H1 (cell line): ENCODE data around the gene NAV2. TPM values are rescaled to one million over a fixed set of nuclear protein-coding genes. Genes with fewer than 3 reads are reported as not detected.

Source experiments
- CEBPB ChIP-seq: IDR thresholded peaks from 2 replicates; pipeline ENCODE4 v1.6.1; 2012; ENCODE audit warnings: low read depth, low read length
- MAFK ChIP-seq: IDR thresholded peaks from 2 replicates; pipeline ENCODE4 v1.6.1; 2012; ENCODE audit warnings: low read depth, mild to moderate bottlenecking, improper control_type of control experiment, low read length
- RBBP5 ChIP-seq: IDR thresholded peaks from 2 replicates; pipeline ENCODE4 v1.7.1; 2012; ENCODE audit warnings: low read depth, mild to moderate bottlenecking, inconsistent platforms, low read length, moderate library complexity, borderline replicate concordance
- SIRT6 ChIP-seq: IDR thresholded peaks from one replicate; pipeline ENCODE4 v1.7.1; 2012; ENCODE audit warnings: low read length, inconsistent platforms
- polyA plus RNA-seq, 7 experiments: library from polyadenylated mRNA; depleted of rRNA in 3 of 7; stranded (reverse) in 5 of 7; unstranded in 2 of 7; fragments of >200 nt in 5 of 7; fragments of 200-250 nt in 2 of 7; gene quantifications; 1 replicate in 5 of 7; 2 replicates in 1 of 7; 4 replicates in 1 of 7; pipeline versions ENCODE4 v1.2.1 to v1.2.3, GENCODE V29; 2011 to 2013; ENCODE audit warnings: missing spikeins in 2 of 7, mixed read lengths in 2 of 7
- total RNA-seq: library from RNA; stranded (reverse); fragmentation: NEBNext Ultra II Directional; extraction: Animal tissue kit (Norgen Biotek cat#: 25700); gene quantifications from 2 replicates; pipeline ENCODE4 v1.2.1, GENCODE V29; 2021
- TF ChIP-seq, protein P1 (sequence below): fragments of 300-600 bp; sonication (generic); IDR thresholded peaks from 2 replicates; pipeline ENCODE4 v1.7.1; 2012; ENCODE audit warnings: low read length, moderate library complexity, mild to moderate bottlenecking, inconsistent platforms; ENCODE audit not compliant: insufficient replicate concordance

NAV2 gene
- total and polyA plus RNA-seq, 2 of the 8 experiments (the other 6 are each of a cell fraction or from before 2014, with no cell fraction given), result 35.6 to 73.6 TPM

DNA sequence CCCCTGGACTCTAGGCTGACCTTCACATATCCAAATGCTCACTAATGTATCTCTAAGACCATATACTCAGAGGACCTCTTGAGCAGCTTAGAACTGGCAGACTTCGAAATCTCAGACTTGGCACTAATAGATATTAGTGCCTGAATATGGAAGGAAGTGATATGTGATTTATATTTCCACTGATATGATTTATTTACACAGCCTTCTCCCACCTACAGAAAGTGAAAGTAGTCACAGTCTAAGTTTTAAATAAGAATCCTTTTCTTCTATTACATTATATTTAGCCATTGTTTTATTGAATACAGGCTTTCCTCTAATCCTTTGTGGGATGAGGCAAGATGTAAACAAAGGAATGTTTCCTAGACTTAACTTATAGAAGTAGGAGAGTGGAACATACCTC lies 6.7 kb upstream of the NAV2 start (continued):
- TF ChIP-seq, protein P1, sequence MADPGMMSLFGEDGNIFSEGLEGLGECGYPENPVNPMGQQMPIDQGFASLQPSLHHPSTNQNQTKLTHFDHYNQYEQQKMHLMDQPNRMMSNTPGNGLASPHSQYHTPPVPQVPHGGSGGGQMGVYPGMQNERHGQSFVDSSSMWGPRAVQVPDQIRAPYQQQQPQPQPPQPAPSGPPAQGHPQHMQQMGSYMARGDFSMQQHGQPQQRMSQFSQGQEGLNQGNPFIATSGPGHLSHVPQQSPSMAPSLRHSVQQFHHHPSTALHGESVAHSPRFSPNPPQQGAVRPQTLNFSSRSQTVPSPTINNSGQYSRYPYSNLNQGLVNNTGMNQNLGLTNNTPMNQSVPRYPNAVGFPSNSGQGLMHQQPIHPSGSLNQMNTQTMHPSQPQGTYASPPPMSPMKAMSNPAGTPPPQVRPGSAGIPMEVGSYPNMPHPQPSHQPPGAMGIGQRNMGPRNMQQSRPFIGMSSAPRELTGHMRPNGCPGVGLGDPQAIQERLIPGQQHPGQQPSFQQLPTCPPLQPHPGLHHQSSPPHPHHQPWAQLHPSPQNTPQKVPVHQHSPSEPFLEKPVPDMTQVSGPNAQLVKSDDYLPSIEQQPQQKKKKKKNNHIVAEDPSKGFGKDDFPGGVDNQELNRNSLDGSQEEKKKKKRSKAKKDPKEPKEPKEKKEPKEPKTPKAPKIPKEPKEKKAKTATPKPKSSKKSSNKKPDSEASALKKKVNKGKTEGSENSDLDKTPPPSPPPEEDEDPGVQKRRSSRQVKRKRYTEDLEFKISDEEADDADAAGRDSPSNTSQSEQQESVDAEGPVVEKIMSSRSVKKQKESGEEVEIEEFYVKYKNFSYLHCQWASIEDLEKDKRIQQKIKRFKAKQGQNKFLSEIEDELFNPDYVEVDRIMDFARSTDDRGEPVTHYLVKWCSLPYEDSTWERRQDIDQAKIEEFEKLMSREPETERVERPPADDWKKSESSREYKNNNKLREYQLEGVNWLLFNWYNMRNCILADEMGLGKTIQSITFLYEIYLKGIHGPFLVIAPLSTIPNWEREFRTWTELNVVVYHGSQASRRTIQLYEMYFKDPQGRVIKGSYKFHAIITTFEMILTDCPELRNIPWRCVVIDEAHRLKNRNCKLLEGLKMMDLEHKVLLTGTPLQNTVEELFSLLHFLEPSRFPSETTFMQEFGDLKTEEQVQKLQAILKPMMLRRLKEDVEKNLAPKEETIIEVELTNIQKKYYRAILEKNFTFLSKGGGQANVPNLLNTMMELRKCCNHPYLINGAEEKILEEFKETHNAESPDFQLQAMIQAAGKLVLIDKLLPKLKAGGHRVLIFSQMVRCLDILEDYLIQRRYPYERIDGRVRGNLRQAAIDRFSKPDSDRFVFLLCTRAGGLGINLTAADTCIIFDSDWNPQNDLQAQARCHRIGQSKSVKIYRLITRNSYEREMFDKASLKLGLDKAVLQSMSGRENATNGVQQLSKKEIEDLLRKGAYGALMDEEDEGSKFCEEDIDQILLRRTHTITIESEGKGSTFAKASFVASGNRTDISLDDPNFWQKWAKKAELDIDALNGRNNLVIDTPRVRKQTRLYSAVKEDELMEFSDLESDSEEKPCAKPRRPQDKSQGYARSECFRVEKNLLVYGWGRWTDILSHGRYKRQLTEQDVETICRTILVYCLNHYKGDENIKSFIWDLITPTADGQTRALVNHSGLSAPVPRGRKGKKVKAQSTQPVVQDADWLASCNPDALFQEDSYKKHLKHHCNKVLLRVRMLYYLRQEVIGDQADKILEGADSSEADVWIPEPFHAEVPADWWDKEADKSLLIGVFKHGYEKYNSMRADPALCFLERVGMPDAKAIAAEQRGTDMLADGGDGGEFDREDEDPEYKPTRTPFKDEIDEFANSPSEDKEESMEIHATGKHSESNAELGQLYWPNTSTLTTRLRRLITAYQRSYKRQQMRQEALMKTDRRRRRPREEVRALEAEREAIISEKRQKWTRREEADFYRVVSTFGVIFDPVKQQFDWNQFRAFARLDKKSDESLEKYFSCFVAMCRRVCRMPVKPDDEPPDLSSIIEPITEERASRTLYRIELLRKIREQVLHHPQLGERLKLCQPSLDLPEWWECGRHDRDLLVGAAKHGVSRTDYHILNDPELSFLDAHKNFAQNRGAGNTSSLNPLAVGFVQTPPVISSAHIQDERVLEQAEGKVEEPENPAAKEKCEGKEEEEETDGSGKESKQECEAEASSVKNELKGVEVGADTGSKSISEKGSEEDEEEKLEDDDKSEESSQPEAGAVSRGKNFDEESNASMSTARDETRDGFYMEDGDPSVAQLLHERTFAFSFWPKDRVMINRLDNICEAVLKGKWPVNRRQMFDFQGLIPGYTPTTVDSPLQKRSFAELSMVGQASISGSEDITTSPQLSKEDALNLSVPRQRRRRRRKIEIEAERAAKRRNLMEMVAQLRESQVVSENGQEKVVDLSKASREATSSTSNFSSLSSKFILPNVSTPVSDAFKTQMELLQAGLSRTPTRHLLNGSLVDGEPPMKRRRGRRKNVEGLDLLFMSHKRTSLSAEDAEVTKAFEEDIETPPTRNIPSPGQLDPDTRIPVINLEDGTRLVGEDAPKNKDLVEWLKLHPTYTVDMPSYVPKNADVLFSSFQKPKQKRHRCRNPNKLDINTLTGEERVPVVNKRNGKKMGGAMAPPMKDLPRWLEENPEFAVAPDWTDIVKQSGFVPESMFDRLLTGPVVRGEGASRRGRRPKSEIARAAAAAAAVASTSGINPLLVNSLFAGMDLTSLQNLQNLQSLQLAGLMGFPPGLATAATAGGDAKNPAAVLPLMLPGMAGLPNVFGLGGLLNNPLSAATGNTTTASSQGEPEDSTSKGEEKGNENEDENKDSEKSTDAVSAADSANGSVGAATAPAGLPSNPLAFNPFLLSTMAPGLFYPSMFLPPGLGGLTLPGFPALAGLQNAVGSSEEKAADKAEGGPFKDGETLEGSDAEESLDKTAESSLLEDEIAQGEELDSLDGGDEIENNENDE, result no peak
- TF ChIP-seq RBBP5, result no peak
- TF ChIP-seq MAFK, result no peak
- no peak for TF ChIP-seq CEBPB
- no peak for TF ChIP-seq SIRT6
